Head of caudate nucleus (tissue), 42 donors: Measurements from ENCODE around the gene XBP1.
A peak's percentile ranks its signal among the peaks of the same experiment; 100 is the strongest.
"Not testable (repeated sequence)": the region's sequence is repeated elsewhere in the genome, so short reads cannot be mapped to it uniquely, and the experiment has no call there.

ENCODE experiments used
- DNase-seq, 42 donors: peaks; one replicate each; pipeline versions ENCODE4 v3.0.0 to v3.0.0-alpha.2; 2020 to 2021; ENCODE audit warnings: mixed read lengths in 7 of 42
- intact Hi-C: fragments of 100-400 bp; cut with DNase I; formaldehyde crosslinking; loops from one replicate; pipeline ENCODE4 v1.15.0; 2022

Gene XBP1

GRCh38 chr22:28800308-28801041, at the start of gene XBP1:
Gene XBP1, minus strand, starts transcription at chr22:28800569.
- intact Hi-C loops, result no loop called here
- peak; percentile 87 to 97 (median 94) for DNase-seq

GRCh38 chr22:28846994-28847393, 46.6 kb upstream of the XBP1 start:
- intact Hi-C loops, result no loop called here
- no peak for DNase-seq

- intact Hi-C loops, DNase-seq: not testable (repeated sequence)
Observed at GRCh38 chr22:28844277-28844676, 43.9 kb upstream of the XBP1 start.

GRCh38 chr22:28843633-28844032, 43.3 kb upstream of the XBP1 start:
- intact Hi-C loops, result no loop called here
- DNase-seq, result no peak

- DNase-seq, result no peak
- intact Hi-C loops, result no loop called here
Observed at GRCh38 chr22:28841111-28841510, 40.7 kb upstream of the XBP1 start.

GRCh38 chr22:28838971-28839370, 38.6 kb upstream of the XBP1 start:
- intact Hi-C loops, result loop anchor here (10.0 kb wide), 1 partner anchor 794 kb away; no protein-coding TSS in a partner anchor
- DNase-seq, result no peak

GRCh38 chr22:28837640-28838039, 37.3 kb upstream of the XBP1 start:
- no peak for DNase-seq
- intact Hi-C loops, result loop anchor here (10.0 kb wide), 1 partner anchor 793 kb away; no protein-coding TSS in a partner anchor

- DNase-seq, result no peak
- intact Hi-C loops, result loop anchor here (10.0 kb wide), 1 partner anchor 791 kb away; no protein-coding TSS in a partner anchor
Observed at GRCh38 chr22:28835630-28836189, 35.3 kb upstream of the XBP1 start.

GRCh38 chr22:28833276-28833923, 33.0 kb upstream of the XBP1 start:
- DNase-seq, result no peak
- intact Hi-C loops, result loop anchor here (5.0 to 10.0 kb wide), 2 partner anchors 231 to 789 kb away; no protein-coding TSS in a partner anchor

- DNase-seq, result no peak
Observed at GRCh38 chr22:28832731-28833130, 32.4 kb upstream of the XBP1 start.

GRCh38 chr22:28831140-28832072, 31.0 kb upstream of the XBP1 start:
- intact Hi-C loops, result loop anchor here (5.0 to 10.0 kb wide), 2 partner anchors 229 to 787 kb away; no protein-coding TSS in a partner anchor
- no peak for DNase-seq

More at GRCh38 chr22:28832731-28833130, 32.4 kb upstream of the XBP1 start:
- intact Hi-C loops, result loop anchor here (5.0 to 10.0 kb wide), 2 partner anchors 230 to 788 kb away; no protein-coding TSS in a partner anchor

- no peak for DNase-seq
- intact Hi-C loops, result loop anchor here (5.0 to 10.0 kb wide), 2 partner anchors 228 to 786 kb away; no protein-coding TSS in a partner anchor
Observed at GRCh38 chr22:28830441-28830840, 30.1 kb upstream of the XBP1 start.

GRCh38 chr22:28829358-28830181, 29.2 kb upstream of the XBP1 start:
- intact Hi-C loops, result loop anchor here (5.0 to 10.0 kb wide), 2 partner anchors 227 to 785 kb away; no protein-coding TSS in a partner anchor
- DNase-seq, result peak; percentile 46 to 92 (median 80)

GRCh38 chr22:28826921-28827320, 26.6 kb upstream of the XBP1 start:
- intact Hi-C loops, result no loop called here

GRCh38 chr22:28826430-28826829, 26.1 kb upstream of the XBP1 start:
- intact Hi-C loops, DNase-seq: not testable (repeated sequence)

More at GRCh38 chr22:28826921-28827320, 26.6 kb upstream of the XBP1 start:
- no peak for DNase-seq

GRCh38 chr22:28824455-28824854, 24.1 kb upstream of the XBP1 start:
- intact Hi-C loops, result not testable (repeated sequence)

GRCh38 chr22:28822930-28823551, 22.7 kb upstream of the XBP1 start:
- peak in 2 of 42 donors; percentile 13 for DNase-seq
- intact Hi-C loops, result no loop called here

More at GRCh38 chr22:28824455-28824854, 24.1 kb upstream of the XBP1 start:
- DNase-seq, result not testable (repeated sequence)
